ENCODE results near the gene ZNF740.

DNA sequence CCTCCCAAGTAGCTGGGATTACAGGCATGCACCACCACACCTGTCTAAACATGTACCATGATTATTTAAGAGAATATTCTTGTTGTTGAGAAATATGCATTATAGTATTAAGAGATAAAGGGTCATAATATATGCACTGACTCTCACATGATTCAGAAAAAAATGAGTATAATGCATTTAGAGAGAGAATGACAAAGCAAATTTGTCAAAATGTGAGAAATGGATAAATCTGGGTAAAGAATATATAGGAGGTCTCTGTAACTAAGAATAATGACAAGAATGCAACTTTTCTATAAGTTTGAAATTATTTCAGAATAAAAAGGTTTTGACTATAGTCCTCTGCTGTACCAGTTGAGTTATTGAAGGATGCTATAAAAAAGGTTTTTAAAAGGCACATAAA lies 28.1 kb upstream of the ZNF740 start:
- TF ChIP-seq, protein P1, sequence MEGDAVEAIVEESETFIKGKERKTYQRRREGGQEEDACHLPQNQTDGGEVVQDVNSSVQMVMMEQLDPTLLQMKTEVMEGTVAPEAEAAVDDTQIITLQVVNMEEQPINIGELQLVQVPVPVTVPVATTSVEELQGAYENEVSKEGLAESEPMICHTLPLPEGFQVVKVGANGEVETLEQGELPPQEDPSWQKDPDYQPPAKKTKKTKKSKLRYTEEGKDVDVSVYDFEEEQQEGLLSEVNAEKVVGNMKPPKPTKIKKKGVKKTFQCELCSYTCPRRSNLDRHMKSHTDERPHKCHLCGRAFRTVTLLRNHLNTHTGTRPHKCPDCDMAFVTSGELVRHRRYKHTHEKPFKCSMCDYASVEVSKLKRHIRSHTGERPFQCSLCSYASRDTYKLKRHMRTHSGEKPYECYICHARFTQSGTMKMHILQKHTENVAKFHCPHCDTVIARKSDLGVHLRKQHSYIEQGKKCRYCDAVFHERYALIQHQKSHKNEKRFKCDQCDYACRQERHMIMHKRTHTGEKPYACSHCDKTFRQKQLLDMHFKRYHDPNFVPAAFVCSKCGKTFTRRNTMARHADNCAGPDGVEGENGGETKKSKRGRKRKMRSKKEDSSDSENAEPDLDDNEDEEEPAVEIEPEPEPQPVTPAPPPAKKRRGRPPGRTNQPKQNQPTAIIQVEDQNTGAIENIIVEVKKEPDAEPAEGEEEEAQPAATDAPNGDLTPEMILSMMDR (IDR thresholded peaks at IDR 0.05) = no peak
- TF ChIP-seq EZH2 (IDR thresholded peaks at IDR 0.05) = no peak
